HUES48 (cell line): ENCODE results near the gene PVALEF.
"Not testable (repeated sequence)": the region's sequence is repeated elsewhere in the genome, so short reads cannot be mapped to it uniquely, and the experiment has no call there.

Experiments
- H3K27ac ChIP-seq: one replicate; pipeline ENCODE4 v1.7.0; 2013; ENCODE audit warnings: low read depth, low read length, inconsistent platforms
- H3K27me3 ChIP-seq: 2 replicates; pipeline ENCODE4 v1.6.1; 2013; ENCODE audit warnings: mild to moderate bottlenecking, low read length; ENCODE audit not compliant: control insufficient read depth, insufficient read depth
- H3K36me3 ChIP-seq: 2 replicates; pipeline ENCODE4 v1.6.1; 2013; ENCODE audit warnings: low read length; ENCODE audit not compliant: control insufficient read depth, insufficient read depth
- H3K4me1 ChIP-seq: 2 replicates; pipeline ENCODE4 v1.6.1; 2013; ENCODE audit warnings: mild to moderate bottlenecking, low read length; ENCODE audit not compliant: control insufficient read depth, insufficient read depth
- H3K4me3 ChIP-seq: 2 replicates; pipeline ENCODE4 v1.5.1; 2013; ENCODE audit warnings: mild to moderate bottlenecking, low read depth, low read length
- H3K9ac ChIP-seq: 2 replicates; pipeline ENCODE4 v1.6.1; 2013; ENCODE audit warnings: mild to moderate bottlenecking, low read depth, low read length, moderate library complexity
- H3K9me3 ChIP-seq: 2 replicates; pipeline ENCODE4 v1.6.1; 2013; ENCODE audit warnings: low read length; ENCODE audit not compliant: control insufficient read depth, insufficient read depth

PVALEF gene

GRCh38 chr17:81218459-81218858 is 53.2 kb downstream of the PVALEF start:
- Histone ChIP-seq H3K4me1 (peaks cover 11% of the 10 kb centered on the region), H3K9me3 (no peaks in the 10 kb centered on the region), H3K27ac (no peak overlapping the region), H3K4me3 (no peak overlapping the region), H3K9ac (no peak overlapping the region), H3K27me3 (no peaks in the 10 kb centered on the region), H3K36me3 (peaks cover 20% of the 10 kb centered on the region)

- Histone ChIP-seq H3K4me3 (no peak overlapping the region), H3K9ac (no peak overlapping the region), H3K36me3 (peaks cover 20% of the 10 kb centered on the region), H3K4me1 (peaks cover 16% of the 10 kb centered on the region), H3K27me3 (no peaks in the 10 kb centered on the region; the same call in 1 of the 2 replicates), H3K9me3 (no peaks in the 10 kb centered on the region), H3K27ac (no peak overlapping the region)
Observed at GRCh38 chr17:81218991-81219390, 53.7 kb downstream of the PVALEF start.

GRCh38 chr17:81219476-81220180 is 54.3 kb downstream of the PVALEF start:
- Histone ChIP-seq H3K4me1 (peaks cover 16% of the 10 kb centered on the region), H3K27ac (no peak overlapping the region), H3K9ac (no peak overlapping the region), H3K4me3 (no peak overlapping the region), H3K36me3 (peaks cover 20% of the 10 kb centered on the region), H3K9me3 (no peaks in the 10 kb centered on the region), H3K27me3 (no peaks in the 10 kb centered on the region; the same call in 1 of the 2 replicates)

GRCh38 chr17:81221371-81221841 is 56.1 kb downstream of the PVALEF start:
- no peaks in the 10 kb centered on the region for H3K9me3 ChIP-seq
- H3K36me3 ChIP-seq: peaks cover 20% of the 10 kb centered on the region
- H3K9ac ChIP-seq: no peak overlapping the region
- peaks cover 16% of the 10 kb centered on the region for H3K4me1 ChIP-seq
- peak overlapping the region; percentile 89 for H3K4me3 ChIP-seq
- no peaks in the 10 kb centered on the region; the same call in 1 of the 2 replicates for H3K27me3 ChIP-seq
- H3K27ac ChIP-seq: no peak overlapping the region

GRCh38 chr17:81221842-81222619 is 56.7 kb downstream of the PVALEF start:
- H3K27ac ChIP-seq: no peak overlapping the region
- H3K9me3 ChIP-seq: no peaks in the 10 kb centered on the region
- peaks cover 16% of the 10 kb centered on the region for H3K4me1 ChIP-seq
- H3K27me3 ChIP-seq: no peaks in the 10 kb centered on the region; the same call in 1 of the 2 replicates
- peaks cover 16% of the 10 kb centered on the region for H3K36me3 ChIP-seq
- H3K9ac ChIP-seq: no peak overlapping the region
- H3K4me3 ChIP-seq: peak overlapping the region; percentile 89

GRCh38 chr17:81222620-81222905 is 57.3 kb downstream of the PVALEF start:
- Histone ChIP-seq H3K36me3 (peaks cover 11% of the 10 kb centered on the region), H3K9me3 (no peaks in the 10 kb centered on the region), H3K4me1 (peaks cover 16% of the 10 kb centered on the region), H3K4me3 (peak overlapping the region; percentile 89), H3K27me3 (no peaks in the 10 kb centered on the region; the same call in 1 of the 2 replicates), H3K27ac (no peak overlapping the region), H3K9ac (no peak overlapping the region)

GRCh38 chr17:81222906-81223761 is 57.8 kb downstream of the PVALEF start, which contains the start of gene CEP131:
Gene CEP131 (minus strand): TSS chr17:81222965. CDS start chr17:81220056, 2,909 bp downstream.
- H3K36me3 ChIP-seq: peaks cover 10% of the 10 kb centered on the region
- H3K27ac ChIP-seq: peak within 1 kb of the TSS; percentile 50
- H3K9me3 ChIP-seq: no peaks in the 10 kb centered on the region
- peaks cover 16% of the 10 kb centered on the region for H3K4me1 ChIP-seq
- H3K9ac ChIP-seq: peak within 1 kb of the TSS; percentile 82
- no peaks in the 10 kb centered on the region; the same call in 1 of the 2 replicates for H3K27me3 ChIP-seq
- H3K4me3 ChIP-seq: peak within 1 kb of the TSS; percentile 89

GRCh38 chr17:81223762-81224130 is 58.4 kb downstream of the PVALEF start:
- H3K27ac ChIP-seq: peak overlapping the region; percentile 50
- H3K4me3 ChIP-seq: peak overlapping the region; percentile 71
- H3K27me3 ChIP-seq: no peaks in the 10 kb centered on the region; the same call in 1 of the 2 replicates
- peak overlapping the region; percentile 82 for H3K9ac ChIP-seq
- H3K4me1 ChIP-seq: peaks cover 16% of the 10 kb centered on the region
- no peaks in the 10 kb centered on the region for H3K9me3 ChIP-seq
- peaks cover 8% of the 10 kb centered on the region for H3K36me3 ChIP-seq

GRCh38 chr17:81227630-81228029 is 62.3 kb downstream of the PVALEF start:
- not testable (repeated sequence) for H3K4me1 ChIP-seq, H3K4me3 ChIP-seq, H3K27me3 ChIP-seq, H3K9ac ChIP-seq, H3K27ac ChIP-seq, H3K9me3 ChIP-seq
- H3K36me3 ChIP-seq: peaks cover 18% of the 10 kb centered on the region

GRCh38 chr17:81228420-81228819 is 63.1 kb downstream of the PVALEF start:
- Histone ChIP-seq H3K4me1 (peaks cover 5% of the 10 kb centered on the region; the same call in 1 of the 2 replicates), H3K36me3 (peaks cover 22% of the 10 kb centered on the region), H3K9me3 (no peaks in the 10 kb centered on the region), H3K4me3 (no peak overlapping the region), H3K9ac (no peak overlapping the region), H3K27me3 (no peaks in the 10 kb centered on the region; the same call in 1 of the 2 replicates), H3K27ac (no peak overlapping the region)
